ENCODE data around the gene NCOA4. TPM values are rescaled to one million over a fixed set of nuclear protein-coding genes. Genes with fewer than 3 reads are reported as not detected.

NCOA4 gene
- total RNA-seq, 2 experiments from 2014 or later = 71.1 to 78.8 TPM

DNA sequence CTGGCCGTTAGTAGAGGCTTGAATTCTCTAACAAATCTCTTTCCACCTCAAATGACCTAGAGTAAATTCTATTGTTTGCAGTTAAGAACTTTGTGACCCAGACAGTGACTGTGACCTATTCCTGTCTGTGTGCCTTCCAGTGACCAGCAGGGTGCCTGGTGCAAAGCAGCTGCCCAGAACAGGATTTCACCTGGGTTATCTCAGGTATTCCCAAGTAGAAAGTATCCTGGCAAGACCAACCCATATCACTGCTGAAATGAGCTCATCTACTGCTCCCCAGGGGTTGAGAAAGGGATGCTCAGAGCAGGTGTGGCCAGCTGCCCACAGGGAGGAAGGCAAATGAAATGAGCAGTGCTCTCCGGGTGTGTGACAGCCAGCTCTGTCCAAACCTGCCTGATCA, 17.7 kb upstream of the NCOA4 start:
- H3K36me3 ChIP-seq (ENCODE audit: insufficient read depth, low read length) = no peaks in the 10 kb centered on the region
- H2AFZ ChIP-seq (ENCODE audit: low read length) = no peak overlapping the region
- TF ChIP-seq EZH2phosphoT487 (IDR thresholded peaks at IDR 0.05; ENCODE audit: borderline replicate concordance, low read depth, low read length) (no peak), CTCF (conservative IDR thresholded peaks at IDR 0.05; ENCODE audit: low read length) (no peak)
- H3K4me3 ChIP-seq (ENCODE audit: low read depth, low read length, poor library complexity, severe bottlenecking) = no peak overlapping the region
- intact Hi-C loops (cut with micrococcal nuclease; ENCODE audit: unreplicated experiment) = no loop called here
- POLR2A ChIA-PET = interaction anchor here (0.6 kb wide), 1 partner anchor 28 kb away, joined by 3 read pairs; no protein-coding TSS in a partner anchor
- BruUV-seq (replicated peaks) = no TSS peak
- H3K4me1 ChIP-seq (ENCODE audit: insufficient read depth, low read length, poor library complexity, severe bottlenecking) = no peaks in the 10 kb centered on the region
- H3K27ac ChIP-seq (ENCODE audit: low read depth, low read length, poor library complexity, severe bottlenecking) = no peak overlapping the region
- DNase-seq (ENCODE audit: low spot score) = no peak
- no peaks in the 10 kb centered on the region for H3K9me2 ChIP-seq (ENCODE audit: insufficient read depth, low read length)
- H4K20me1 ChIP-seq (ENCODE audit: insufficient read depth, low read length) = no peaks in the 10 kb centered on the region
- H3K4me2 ChIP-seq (ENCODE audit: low read length) = no peak overlapping the region
- H3K79me2 ChIP-seq (ENCODE audit: insufficient read depth, low read depth, low read length) = no peaks in the 10 kb centered on the region
- H3K9me3 ChIP-seq (ENCODE audit: low read length) = no peaks in the 10 kb centered on the region
- CTCF ChIA-PET (ENCODE audit: unreplicated experiment) = no interaction called here

GRCh38 chr10:46046261-46046660, 15.8 kb upstream of the NCOA4 start, which contains the start of gene MSMB:
TSS of gene MSMB (minus strand) at chr10:46046269. CDS start at chr10:46046237, 32 bp downstream.
- no TSS peak for BruUV-seq (replicated peaks)
- Histone ChIP-seq H3K79me2 (ENCODE audit: insufficient read depth, low read depth, low read length) (no peaks in the 10 kb centered on the region), H3K27ac (ENCODE audit: low read depth, low read length, poor library complexity, severe bottlenecking) (no peak within 1 kb of the TSS), H4K20me1 (ENCODE audit: insufficient read depth, low read length) (no peaks in the 10 kb centered on the region), H3K9me2 (ENCODE audit: insufficient read depth, low read length) (no peaks in the 10 kb centered on the region), H2AFZ (ENCODE audit: low read length) (no peak within 1 kb of the TSS), H3K4me2 (ENCODE audit: low read length) (no peak within 1 kb of the TSS), H3K4me3 (ENCODE audit: low read depth, low read length, poor library complexity, severe bottlenecking) (no peak within 1 kb of the TSS), H3K4me1 (ENCODE audit: insufficient read depth, low read length, poor library complexity, severe bottlenecking) (no peaks in the 10 kb centered on the region), H3K36me3 (ENCODE audit: insufficient read depth, low read length) (no peaks in the 10 kb centered on the region), H3K9me3 (ENCODE audit: low read length) (no peaks in the 10 kb centered on the region)
- ChIA-PET POLR2A (no interaction called here), CTCF (ENCODE audit: unreplicated experiment) (no interaction called here)
- no peak for TF ChIP-seq CTCF (conservative IDR thresholded peaks at IDR 0.05; ENCODE audit: low read length)
- no peak for TF ChIP-seq EZH2phosphoT487 (IDR thresholded peaks at IDR 0.05; ENCODE audit: borderline replicate concordance, low read depth, low read length)
- no peak for DNase-seq (ENCODE audit: low spot score)
- intact Hi-C loops (cut with micrococcal nuclease; ENCODE audit: unreplicated experiment) = no loop called here

- Histone ChIP-seq H4K20me1 (ENCODE audit: insufficient read depth, low read length) (no peaks in the 10 kb centered on the region), H3K4me3 (ENCODE audit: low read depth, low read length, poor library complexity, severe bottlenecking) (no peak overlapping the region), H3K4me1 (ENCODE audit: insufficient read depth, low read length, poor library complexity, severe bottlenecking) (no peaks in the 10 kb centered on the region), H3K9me2 (ENCODE audit: insufficient read depth, low read length) (no peaks in the 10 kb centered on the region), H3K9me3 (ENCODE audit: low read length) (no peaks in the 10 kb centered on the region), H3K36me3 (ENCODE audit: insufficient read depth, low read length) (no peaks in the 10 kb centered on the region), H3K4me2 (ENCODE audit: low read length) (no peak overlapping the region), H3K79me2 (ENCODE audit: insufficient read depth, low read depth, low read length) (no peaks in the 10 kb centered on the region), H2AFZ (ENCODE audit: low read length) (no peak overlapping the region), H3K27ac (ENCODE audit: low read depth, low read length, poor library complexity, severe bottlenecking) (no peak overlapping the region)
- intact Hi-C loops (cut with micrococcal nuclease; ENCODE audit: unreplicated experiment) = no loop called here
- CTCF ChIA-PET (ENCODE audit: unreplicated experiment) = no interaction called here
- no peak for DNase-seq (ENCODE audit: low spot score)
- no peak for TF ChIP-seq CTCF (conservative IDR thresholded peaks at IDR 0.05; ENCODE audit: low read length)
- TF ChIP-seq EZH2phosphoT487 (IDR thresholded peaks at IDR 0.05; ENCODE audit: borderline replicate concordance, low read depth, low read length) = no peak
- POLR2A ChIA-PET = interaction anchor here (0.9 kb wide), 1 partner anchor 10 kb away, joined by 3 read pairs; no protein-coding TSS in a partner anchor
- BruUV-seq (replicated peaks) = no TSS peak
Observed at GRCh38 chr10:46042527-46042926, 12.1 kb upstream of the NCOA4 start.
